ENCODE data around the gene ROR2. TPM values are rescaled to one million over a fixed set of nuclear protein-coding genes. Genes with fewer than 3 reads are reported as not detected.

The ROR2 gene
- total RNA-seq, 1 donor: 13.8 TPM

DNA sequence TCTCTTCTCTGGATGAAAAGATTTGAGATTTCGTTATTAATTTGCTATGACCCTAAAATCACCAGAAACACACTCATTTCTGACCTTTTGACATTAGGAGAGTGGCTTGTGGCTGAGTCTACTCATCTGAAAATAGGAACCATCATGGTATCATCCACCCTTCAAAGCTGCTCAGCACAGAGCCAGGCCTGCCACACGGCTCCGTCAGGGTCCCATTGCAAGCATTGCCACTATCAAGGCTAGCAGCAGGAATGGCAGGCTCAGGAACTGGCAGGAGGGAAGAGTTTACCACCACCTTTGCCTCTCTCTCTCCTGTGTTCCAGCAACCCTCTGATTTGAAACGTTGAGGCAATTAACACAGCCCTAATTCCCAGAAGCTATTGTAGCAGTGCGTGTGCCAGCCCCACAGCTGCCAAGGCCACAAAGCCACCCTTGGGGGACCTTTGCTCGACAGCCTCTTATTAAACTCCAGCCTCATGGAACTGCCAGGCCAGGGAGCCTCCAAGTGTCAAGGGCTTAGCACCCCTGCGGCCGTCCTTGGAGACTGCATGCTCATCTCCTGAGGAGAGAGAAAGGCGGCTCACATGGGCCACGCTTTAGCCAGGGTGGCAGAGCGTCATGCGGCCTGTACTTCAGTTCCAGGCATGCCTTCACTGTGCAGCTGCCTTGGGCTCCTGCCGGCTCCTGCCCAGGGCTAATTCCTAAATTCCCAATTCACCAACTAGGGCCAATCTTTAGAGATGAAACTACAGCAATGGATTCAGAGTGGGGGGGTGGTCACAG, 145.9 kb downstream of the ROR2 start:
- Histone ChIP-seq H3K27ac (ENCODE audit: low read depth, low read length) (no peak overlapping the region), H3K4me1 (ENCODE audit: insufficient read depth, low read length) (peaks cover 3% of the 10 kb centered on the region)

DNA sequence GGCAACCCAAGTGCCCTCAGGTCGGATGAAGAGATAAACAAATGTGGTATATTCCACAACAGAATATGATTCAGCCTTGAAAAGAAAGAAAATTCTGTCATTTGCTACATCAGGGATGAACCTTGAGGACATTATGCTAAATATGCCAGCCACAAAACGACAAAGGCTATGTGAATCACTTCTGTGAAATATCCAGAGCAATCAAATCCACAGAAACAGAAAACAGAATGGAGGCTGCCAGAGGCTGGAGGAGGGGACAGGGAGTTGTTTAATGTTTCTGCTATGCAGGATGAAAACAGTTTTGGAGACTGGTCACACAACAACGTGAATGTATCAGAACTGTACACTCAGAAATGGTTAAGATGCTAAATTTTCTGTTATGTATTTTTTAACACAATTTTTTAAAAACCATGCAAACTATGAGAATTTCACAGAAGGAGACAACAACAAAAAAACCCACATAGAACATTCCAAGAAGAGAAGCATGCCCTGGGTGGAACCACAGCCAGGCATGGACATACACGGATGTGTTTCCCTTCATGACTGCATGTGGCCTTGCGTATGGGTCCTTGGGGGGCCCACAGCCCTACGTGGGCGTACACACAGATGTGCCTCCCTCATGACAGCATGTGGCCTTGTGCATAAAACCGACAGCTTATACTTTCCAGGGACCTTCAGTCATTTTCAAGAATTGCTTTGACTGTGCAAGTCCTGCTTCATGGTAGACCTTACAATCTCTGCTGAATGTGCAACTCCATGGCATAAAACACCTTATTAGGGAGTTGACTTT, 146.7 kb downstream of the ROR2 start:
- no peaks in the 10 kb centered on the region for H4K20me1 ChIP-seq (ENCODE audit: insufficient read depth, low read length)
- peaks cover 12% of the 10 kb centered on the region for H3K27me3 ChIP-seq (ENCODE audit: insufficient read depth, low read length)
- no peak overlapping the region for H3K27ac ChIP-seq (ENCODE audit: low read depth, low read length)
- peak overlapping the region; percentile 4 for H3K4me2 ChIP-seq (ENCODE audit: insufficient read depth, low read length)
- TF ChIP-seq, protein P1, sequence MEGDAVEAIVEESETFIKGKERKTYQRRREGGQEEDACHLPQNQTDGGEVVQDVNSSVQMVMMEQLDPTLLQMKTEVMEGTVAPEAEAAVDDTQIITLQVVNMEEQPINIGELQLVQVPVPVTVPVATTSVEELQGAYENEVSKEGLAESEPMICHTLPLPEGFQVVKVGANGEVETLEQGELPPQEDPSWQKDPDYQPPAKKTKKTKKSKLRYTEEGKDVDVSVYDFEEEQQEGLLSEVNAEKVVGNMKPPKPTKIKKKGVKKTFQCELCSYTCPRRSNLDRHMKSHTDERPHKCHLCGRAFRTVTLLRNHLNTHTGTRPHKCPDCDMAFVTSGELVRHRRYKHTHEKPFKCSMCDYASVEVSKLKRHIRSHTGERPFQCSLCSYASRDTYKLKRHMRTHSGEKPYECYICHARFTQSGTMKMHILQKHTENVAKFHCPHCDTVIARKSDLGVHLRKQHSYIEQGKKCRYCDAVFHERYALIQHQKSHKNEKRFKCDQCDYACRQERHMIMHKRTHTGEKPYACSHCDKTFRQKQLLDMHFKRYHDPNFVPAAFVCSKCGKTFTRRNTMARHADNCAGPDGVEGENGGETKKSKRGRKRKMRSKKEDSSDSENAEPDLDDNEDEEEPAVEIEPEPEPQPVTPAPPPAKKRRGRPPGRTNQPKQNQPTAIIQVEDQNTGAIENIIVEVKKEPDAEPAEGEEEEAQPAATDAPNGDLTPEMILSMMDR (IDR thresholded peaks at IDR 0.05; ENCODE audit: extremely low read depth, low read depth, low read length): no peak
- no peak overlapping the region for H2AFZ ChIP-seq (ENCODE audit: low read length)
- no peaks in the 10 kb centered on the region for H3K9me3 ChIP-seq (ENCODE audit: low read depth, low read length)
- no peaks in the 10 kb centered on the region for H3K4me1 ChIP-seq (ENCODE audit: insufficient read depth, low read length)
- no peak for DNase-seq (ENCODE audit: insufficient read length, low spot score, missing footprints)
- no peaks in the 10 kb centered on the region for H3K36me3 ChIP-seq (ENCODE audit: insufficient read depth, low read length)
- H3K4me3 ChIP-seq (ENCODE audit: insufficient read depth, low read length): no peak overlapping the region
- no peaks in the 10 kb centered on the region for H3K79me2 ChIP-seq (ENCODE audit: insufficient read depth, low read length)

More for the DNA sequence above, 145.9 kb downstream of the ROR2 start:
- no peak overlapping the region for H2AFZ ChIP-seq (ENCODE audit: low read length)
- H3K4me3 ChIP-seq (ENCODE audit: insufficient read depth, low read length): no peak overlapping the region
- no peaks in the 10 kb centered on the region for H4K20me1 ChIP-seq (ENCODE audit: insufficient read depth, low read length)
- peaks cover 12% of the 10 kb centered on the region for H3K27me3 ChIP-seq (ENCODE audit: insufficient read depth, low read length)
- H3K36me3 ChIP-seq (ENCODE audit: insufficient read depth, low read length): no peaks in the 10 kb centered on the region
- no peak for DNase-seq (ENCODE audit: insufficient read length, low spot score, missing footprints)
- H3K79me2 ChIP-seq (ENCODE audit: insufficient read depth, low read length): no peaks in the 10 kb centered on the region
- no peaks in the 10 kb centered on the region for H3K9me3 ChIP-seq (ENCODE audit: low read depth, low read length)
- TF ChIP-seq, protein P1 (IDR thresholded peaks at IDR 0.05; ENCODE audit: extremely low read depth, low read depth, low read length): no peak
- no peak overlapping the region for H3K4me2 ChIP-seq (ENCODE audit: insufficient read depth, low read length)

GRCh38 chr9:91802391-91802790, 147.6 kb downstream of the ROR2 start:
- Histone ChIP-seq H3K4me2 (ENCODE audit: insufficient read depth, low read length) (peak overlapping the region; percentile 4), H3K4me1 (ENCODE audit: insufficient read depth, low read length) (no peaks in the 10 kb centered on the region), H3K27me3 (ENCODE audit: insufficient read depth, low read length) (peaks cover 7% of the 10 kb centered on the region), H3K4me3 (ENCODE audit: insufficient read depth, low read length) (no peak overlapping the region), H4K20me1 (ENCODE audit: insufficient read depth, low read length) (no peaks in the 10 kb centered on the region), H3K36me3 (ENCODE audit: insufficient read depth, low read length) (no peaks in the 10 kb centered on the region), H3K9me3 (ENCODE audit: low read depth, low read length) (no peaks in the 10 kb centered on the region), H2AFZ (ENCODE audit: low read length) (no peak overlapping the region), H3K27ac (ENCODE audit: low read depth, low read length) (no peak overlapping the region), H3K79me2 (ENCODE audit: insufficient read depth, low read length) (no peaks in the 10 kb centered on the region)
- TF ChIP-seq, protein P1 (IDR thresholded peaks at IDR 0.05; ENCODE audit: extremely low read depth, low read depth, low read length): no peak
- DNase-seq (ENCODE audit: insufficient read length, low spot score, missing footprints): no peak

- Histone ChIP-seq H3K4me1 (ENCODE audit: insufficient read depth, low read length) (no peaks in the 10 kb centered on the region), H3K4me2 (ENCODE audit: insufficient read depth, low read length) (no peak overlapping the region), H3K27me3 (ENCODE audit: insufficient read depth, low read length) (peaks cover 6% of the 10 kb centered on the region), H2AFZ (ENCODE audit: low read length) (no peak overlapping the region), H3K4me3 (ENCODE audit: insufficient read depth, low read length) (no peak overlapping the region), H3K9me3 (ENCODE audit: low read depth, low read length) (no peaks in the 10 kb centered on the region), H3K27ac (ENCODE audit: low read depth, low read length) (no peak overlapping the region), H3K36me3 (ENCODE audit: insufficient read depth, low read length) (no peaks in the 10 kb centered on the region), H3K79me2 (ENCODE audit: insufficient read depth, low read length) (no peaks in the 10 kb centered on the region), H4K20me1 (ENCODE audit: insufficient read depth, low read length) (no peaks in the 10 kb centered on the region)
- no peak for DNase-seq (ENCODE audit: insufficient read length, low spot score, missing footprints)
- TF ChIP-seq, protein P1 (IDR thresholded peaks at IDR 0.05; ENCODE audit: extremely low read depth, low read depth, low read length): no peak
These were observed 149.5 kb downstream of the ROR2 start for GRCh38 chr9:91800473-91801030.

All from osteoblast (primary cell).